Right ventricle myocardium inferior (tissue), 1 donor: ENCODE results near the gene GGNBP2. TPM values are rescaled to one million over a fixed set of nuclear protein-coding genes. Genes with fewer than 3 reads are reported as not detected.
"Not testable (repeated sequence)": the region's sequence is repeated elsewhere in the genome, so short reads cannot be mapped to it uniquely, and the experiment has no call there.

ENCODE experiments used
- ATAC-seq: fragments of 200-7000 bp; cut with Tn5 transposase; one replicate; pipeline ENCODE4 v1.9.1; 2020; ENCODE audit warnings: mild to moderate bottlenecking, moderate library complexity
- DNase-seq: peaks from one replicate; pipeline ENCODE4 v3.0.0; 2021; ENCODE audit errors: missing footprints
- intact Hi-C: fragments of 100-400 bp; cut with DNase I; formaldehyde crosslinking; loops from one replicate; pipeline ENCODE4 v1.11.0; 2022
- long read RNA-seq: library from polyadenylated mRNA; unstranded; transcript quantifications from one replicate; pipeline ENCODE4 v2.0.0, GENCODE V29; 2021
- total RNA-seq: library from RNA; stranded (reverse); fragmentation: NEBNext Ultra II Directional; extraction: Animal tissue kit (Norgen Biotek cat#: 25700); gene quantifications from one replicate; pipeline ENCODE4 v1.2.1, GENCODE V29; 2021
- donor health status: DM: no; HTN: yes; CAD: no; lungs with severe emphysema.

Gene GGNBP2
- total RNA-seq: 44.5 TPM
- long read RNA-seq, transcript GGNBP2-212 (14 exons, 2,847 nt): major isoform, 11 of 39 reads
- long read RNA-seq, partial matches to known transcripts: 17 of 39 reads
- long read RNA-seq, other reads (novel, unspliced or antisense): 10 of 39 reads

- intact Hi-C loops: loop anchor here (2.0 to 5.0 kb wide), 2 partner anchors 48 to 58 kb away; partner anchors contain the start of genes DHRS11 and ZNHIT3
- DNase-seq (peak; percentile 98), ATAC-seq (peak; percentile 91)
These were observed at the start of gene GGNBP2 for GRCh38 chr17:36544307-36545076. Gene GGNBP2, plus strand, starts transcription at chr17:36544919. Its CDS starts 806 bp downstream, at chr17:36545725.

- intact Hi-C loops: no loop called here
- DNase-seq (no peak), ATAC-seq (no peak)
These were observed 49.6 kb upstream of the GGNBP2 start for GRCh38 chr17:36495076-36495578.

- DNase-seq (no peak), ATAC-seq (no peak)
- intact Hi-C loops: no loop called here
These were observed 48.5 kb upstream of the GGNBP2 start for GRCh38 chr17:36496018-36496789.

- ATAC-seq (no peak), DNase-seq (no peak)
- intact Hi-C loops: no loop called here
These were observed 46.6 kb upstream of the GGNBP2 start for GRCh38 chr17:36498155-36498554.

GRCh38 chr17:36498560-36499300 is 46.0 kb upstream of the GGNBP2 start:
- ATAC-seq (no peak), DNase-seq (no peak)
- intact Hi-C loops: no loop called here

- intact Hi-C loops: no loop called here
These were observed 43.9 kb upstream of the GGNBP2 start for GRCh38 chr17:36500745-36501225.

GRCh38 chr17:36501351-36501750 is 43.4 kb upstream of the GGNBP2 start:
- ATAC-seq (no peak), DNase-seq (no peak)
- intact Hi-C loops: no loop called here

More at GRCh38 chr17:36500745-36501225, 43.9 kb upstream of the GGNBP2 start:
- DNase-seq (no peak), ATAC-seq (no peak)

- ATAC-seq: no peak
- intact Hi-C loops: no loop called here
- no peak for DNase-seq
These were observed 42.8 kb upstream of the GGNBP2 start for GRCh38 chr17:36501963-36502362.

- intact Hi-C loops: no loop called here
- ATAC-seq (peak; percentile 55), DNase-seq (no peak)
These were observed 41.1 kb upstream of the GGNBP2 start for GRCh38 chr17:36503456-36504155.

- intact Hi-C loops: no loop called here
- DNase-seq (no peak), ATAC-seq (no peak)
These were observed 40.6 kb upstream of the GGNBP2 start for GRCh38 chr17:36504156-36504545.

- ATAC-seq: no peak
- intact Hi-C loops: no loop called here
- DNase-seq: no peak
These were observed 39.5 kb upstream of the GGNBP2 start for GRCh38 chr17:36505171-36505570.

- intact Hi-C loops: no loop called here
- DNase-seq (no peak), ATAC-seq (no peak)
These were observed 38.4 kb upstream of the GGNBP2 start for GRCh38 chr17:36506249-36506826.

- DNase-seq (no peak), ATAC-seq (no peak)
- intact Hi-C loops: no loop called here
These were observed 37.9 kb upstream of the GGNBP2 start for GRCh38 chr17:36506831-36507230.

GRCh38 chr17:36507266-36507665 is 37.5 kb upstream of the GGNBP2 start:
- ATAC-seq: no peak
- no peak for DNase-seq
- intact Hi-C loops: no loop called here

GRCh38 chr17:36508439-36508838 is 36.3 kb upstream of the GGNBP2 start:
- ATAC-seq, intact Hi-C loops, DNase-seq: not testable (repeated sequence)

- DNase-seq: no peak
- intact Hi-C loops: no loop called here
- no peak for ATAC-seq
These were observed 35.3 kb upstream of the GGNBP2 start for GRCh38 chr17:36509272-36509985.

- intact Hi-C loops: no loop called here
- ATAC-seq: no peak
- DNase-seq: no peak
These were observed 34.1 kb upstream of the GGNBP2 start for GRCh38 chr17:36510636-36511035.
